ENCODE measurements around the gene STK39.

Gene STK39

DNA sequence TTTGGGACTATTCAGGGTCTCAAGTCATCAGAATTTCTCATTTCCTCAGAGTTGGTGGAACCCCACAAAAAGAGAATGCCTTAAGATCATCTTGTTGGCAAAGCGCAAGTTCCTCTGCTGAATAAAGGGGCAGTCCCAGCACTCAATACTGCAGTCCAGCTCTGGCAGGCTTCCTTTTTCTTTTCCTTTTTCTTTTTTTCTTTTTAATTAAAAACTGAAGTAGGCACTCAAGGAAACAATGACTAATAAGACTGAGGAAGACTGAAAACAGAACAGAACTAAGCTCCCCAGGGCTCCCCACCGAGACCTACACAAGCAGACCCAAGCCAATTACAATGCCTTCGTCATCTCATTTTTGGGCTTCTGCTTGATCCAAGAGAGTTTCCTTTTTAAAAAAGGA is 82.0 kb downstream of the STK39 start:
- Histone ChIP-seq H3K4me1 (ENCODE audit: control insufficient read depth, low read depth, low read length) (peaks cover 2% of the 10 kb centered on the region), H3K23ac (ENCODE audit: low read length) (no peak overlapping the region), H3K4ac (ENCODE audit: low read depth, low read length) (no peak overlapping the region), H3K56ac (ENCODE audit: low read length) (no peak overlapping the region), H3K9ac (ENCODE audit: low read length) (no peak overlapping the region), H2BK15ac (replicated peaks; ENCODE audit: low read depth) (no peak overlapping the region), H3K4me2 (ENCODE audit: low read length) (no peak overlapping the region), H3K27me3 (ENCODE audit: insufficient read depth, low read length, poor library complexity) (no peaks in the 10 kb centered on the region), H3K79me2 (ENCODE audit: control insufficient read depth, insufficient read depth, low read length) (no peaks in the 10 kb centered on the region), H4K5ac (ENCODE audit: low read length) (no peak overlapping the region), H3K4me3 (ENCODE audit: low read length) (no peak overlapping the region), H2BK5ac (ENCODE audit: low read length) (no peak overlapping the region), H3K79me1 (ENCODE audit: low read length) (no peaks in the 10 kb centered on the region), H2BK120ac (ENCODE audit: low read depth, low read length) (no peak overlapping the region), H3K36me3 (ENCODE audit: control insufficient read depth, insufficient read depth, low read length) (no peaks in the 10 kb centered on the region), H4K8ac (ENCODE audit: low read depth, low read length) (no peak overlapping the region), H3K27ac (ENCODE audit: low read depth, low read length) (no peak overlapping the region), H2AK5ac (ENCODE audit: low read length) (no peak overlapping the region), H3K18ac (ENCODE audit: low read length) (no peak overlapping the region)
- DNase-seq, result no peak
- no CpG with 5 or more reads among the region's 3 CpGs for WGBS (ENCODE audit: extremely low coverage, insufficient coverage, low lambda C conversion rate)

GRCh38 chr2:168160897-168161296 is 86.5 kb downstream of the STK39 start:
- no peak overlapping the region for H4K8ac ChIP-seq (ENCODE audit: low read depth, low read length)
- no CpG with 5 or more reads among the region's 7 CpGs for WGBS (ENCODE audit: extremely low coverage, insufficient coverage, low lambda C conversion rate)

DNA sequence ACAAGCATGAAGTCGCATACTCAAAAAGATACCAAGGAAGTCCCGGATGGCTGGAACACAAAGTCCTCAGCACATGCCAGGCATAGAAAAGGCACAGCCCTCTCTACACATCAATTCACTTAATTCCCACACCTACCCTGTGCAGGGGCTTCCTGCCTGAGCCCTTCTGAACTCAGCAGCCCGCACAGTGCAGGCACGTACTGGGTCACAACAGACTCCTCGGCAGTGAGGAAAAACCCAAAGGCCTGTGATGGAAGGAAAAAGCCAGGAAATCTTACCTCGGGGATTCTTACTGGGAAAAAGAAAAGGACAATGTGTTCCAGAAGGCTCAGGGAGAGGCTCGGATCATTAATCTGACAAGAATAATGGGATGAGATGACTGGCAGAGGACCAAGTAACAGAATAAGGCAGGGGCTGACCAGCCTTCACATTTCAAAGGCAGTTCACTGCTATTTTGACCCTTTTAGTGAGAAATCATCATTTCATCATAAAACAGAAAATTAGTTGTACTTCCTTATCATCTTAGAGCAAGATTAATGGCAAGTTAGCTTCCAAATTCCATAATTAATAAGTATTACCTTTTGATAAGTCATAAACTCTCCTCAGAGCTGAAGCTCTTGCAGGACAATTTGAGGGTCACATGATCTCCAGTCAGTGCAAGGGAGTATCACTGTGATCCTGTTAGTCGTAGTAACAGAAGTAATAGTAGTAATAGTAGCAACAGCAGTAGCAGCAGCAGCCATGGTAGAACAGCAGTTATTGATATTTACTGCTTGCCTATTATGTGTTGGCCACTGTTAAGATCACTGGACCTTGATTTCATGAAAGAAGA is 87.4 kb downstream of the STK39 start:
- Histone ChIP-seq H3K79me2 (ENCODE audit: control insufficient read depth, insufficient read depth, low read length) (no peaks in the 10 kb centered on the region), H3K56ac (ENCODE audit: low read length) (no peak overlapping the region), H3K4me3 (ENCODE audit: low read length) (no peak overlapping the region), H3K4me1 (ENCODE audit: control insufficient read depth, low read depth, low read length) (no peaks in the 10 kb centered on the region), H2BK15ac (replicated peaks; ENCODE audit: low read depth) (no peak overlapping the region), H4K5ac (ENCODE audit: low read length) (no peak overlapping the region), H3K79me1 (ENCODE audit: low read length) (no peaks in the 10 kb centered on the region), H2BK5ac (ENCODE audit: low read length) (no peak overlapping the region), H4K8ac (ENCODE audit: low read depth, low read length) (no peak overlapping the region), H3K27me3 (ENCODE audit: insufficient read depth, low read length, poor library complexity) (no peaks in the 10 kb centered on the region), H2BK120ac (ENCODE audit: low read depth, low read length) (no peak overlapping the region), H3K4ac (ENCODE audit: low read depth, low read length) (no peak overlapping the region), H3K9ac (ENCODE audit: low read length) (no peak overlapping the region), H3K18ac (ENCODE audit: low read length) (no peak overlapping the region), H3K36me3 (ENCODE audit: control insufficient read depth, insufficient read depth, low read length) (no peaks in the 10 kb centered on the region), H3K27ac (ENCODE audit: low read depth, low read length) (no peak overlapping the region), H3K23ac (ENCODE audit: low read length) (no peak overlapping the region), H3K4me2 (ENCODE audit: low read length) (no peak overlapping the region), H2AK5ac (ENCODE audit: low read length) (no peak overlapping the region)
- WGBS (ENCODE audit: extremely low coverage, insufficient coverage, low lambda C conversion rate), result no CpG with 5 or more reads among the region's 8 CpGs
- DNase-seq, result no peak

More at GRCh38 chr2:168160897-168161296, 86.5 kb downstream of the STK39 start:
- Histone ChIP-seq H2BK15ac (replicated peaks; ENCODE audit: low read depth) (no peak overlapping the region), H3K4me3 (ENCODE audit: low read length) (no peak overlapping the region), H3K4me1 (ENCODE audit: control insufficient read depth, low read depth, low read length) (no peaks in the 10 kb centered on the region), H2BK120ac (ENCODE audit: low read depth, low read length) (no peak overlapping the region), H3K4ac (ENCODE audit: low read depth, low read length) (no peak overlapping the region), H3K27me3 (ENCODE audit: insufficient read depth, low read length, poor library complexity) (no peaks in the 10 kb centered on the region), H3K4me2 (ENCODE audit: low read length) (no peak overlapping the region), H2BK5ac (ENCODE audit: low read length) (no peak overlapping the region), H3K9ac (ENCODE audit: low read length) (no peak overlapping the region), H3K23ac (ENCODE audit: low read length) (no peak overlapping the region), H3K79me1 (ENCODE audit: low read length) (no peaks in the 10 kb centered on the region), H2AK5ac (ENCODE audit: low read length) (no peak overlapping the region), H3K18ac (ENCODE audit: low read length) (no peak overlapping the region), H3K36me3 (ENCODE audit: control insufficient read depth, insufficient read depth, low read length) (no peaks in the 10 kb centered on the region), H3K79me2 (ENCODE audit: control insufficient read depth, insufficient read depth, low read length) (no peaks in the 10 kb centered on the region), H3K27ac (ENCODE audit: low read depth, low read length) (no peak overlapping the region), H4K5ac (ENCODE audit: low read length) (no peak overlapping the region), H3K56ac (ENCODE audit: low read length) (no peak overlapping the region)
- peak; percentile 90 for DNase-seq

GRCh38 chr2:168158586-168158985 is 88.8 kb downstream of the STK39 start:
- H3K79me2 ChIP-seq (ENCODE audit: control insufficient read depth, insufficient read depth, low read length), result no peaks in the 10 kb centered on the region
- H3K23ac ChIP-seq (ENCODE audit: low read length), result no peak overlapping the region
- no peaks in the 10 kb centered on the region for H3K4me1 ChIP-seq (ENCODE audit: control insufficient read depth, low read depth, low read length)
- no peaks in the 10 kb centered on the region for H3K36me3 ChIP-seq (ENCODE audit: control insufficient read depth, insufficient read depth, low read length)
- H3K56ac ChIP-seq (ENCODE audit: low read length), result no peak overlapping the region
- H3K4me3 ChIP-seq (ENCODE audit: low read length), result no peak overlapping the region
- no peak overlapping the region for H4K5ac ChIP-seq (ENCODE audit: low read length)
- no peak overlapping the region for H3K18ac ChIP-seq (ENCODE audit: low read length)
- no peaks in the 10 kb centered on the region for H3K27me3 ChIP-seq (ENCODE audit: insufficient read depth, low read length, poor library complexity)
- no peak overlapping the region for H2BK5ac ChIP-seq (ENCODE audit: low read length)
- no peak overlapping the region for H2BK15ac ChIP-seq (replicated peaks; ENCODE audit: low read depth)
- H3K4ac ChIP-seq (ENCODE audit: low read depth, low read length), result no peak overlapping the region
- no peak overlapping the region for H3K4me2 ChIP-seq (ENCODE audit: low read length)
- no peak overlapping the region for H2AK5ac ChIP-seq (ENCODE audit: low read length)
- H3K27ac ChIP-seq (ENCODE audit: low read depth, low read length), result no peak overlapping the region
- no peak overlapping the region for H4K8ac ChIP-seq (ENCODE audit: low read depth, low read length)
- WGBS (ENCODE audit: extremely low coverage, insufficient coverage, low lambda C conversion rate), result no CpG with 5 or more reads among the region's 3 CpGs
- no peaks in the 10 kb centered on the region for H3K79me1 ChIP-seq (ENCODE audit: low read length)
- H3K9ac ChIP-seq (ENCODE audit: low read length), result no peak overlapping the region
- H2BK120ac ChIP-seq (ENCODE audit: low read depth, low read length), result no peak overlapping the region
- no peak for DNase-seq

GRCh38 chr2:168157926-168158325 is 89.5 kb downstream of the STK39 start:
- Histone ChIP-seq H3K9ac (ENCODE audit: low read length) (no peak overlapping the region), H2BK120ac (ENCODE audit: low read depth, low read length) (no peak overlapping the region), H3K27me3 (ENCODE audit: insufficient read depth, low read length, poor library complexity) (no peaks in the 10 kb centered on the region), H3K79me2 (ENCODE audit: control insufficient read depth, insufficient read depth, low read length) (no peaks in the 10 kb centered on the region), H2AK5ac (ENCODE audit: low read length) (no peak overlapping the region), H3K36me3 (ENCODE audit: control insufficient read depth, insufficient read depth, low read length) (no peaks in the 10 kb centered on the region), H3K4me1 (ENCODE audit: control insufficient read depth, low read depth, low read length) (no peaks in the 10 kb centered on the region), H2BK15ac (replicated peaks; ENCODE audit: low read depth) (no peak overlapping the region), H3K4me2 (ENCODE audit: low read length) (no peak overlapping the region), H3K79me1 (ENCODE audit: low read length) (no peaks in the 10 kb centered on the region), H3K18ac (ENCODE audit: low read length) (no peak overlapping the region), H3K56ac (ENCODE audit: low read length) (no peak overlapping the region), H3K4me3 (ENCODE audit: low read length) (no peak overlapping the region), H3K4ac (ENCODE audit: low read depth, low read length) (no peak overlapping the region), H4K8ac (ENCODE audit: low read depth, low read length) (no peak overlapping the region), H3K27ac (ENCODE audit: low read depth, low read length) (no peak overlapping the region), H2BK5ac (ENCODE audit: low read length) (no peak overlapping the region), H3K23ac (ENCODE audit: low read length) (no peak overlapping the region), H4K5ac (ENCODE audit: low read length) (no peak overlapping the region)
- no peak for DNase-seq
- no CpG with 5 or more reads among the region's 2 CpGs for WGBS (ENCODE audit: extremely low coverage, insufficient coverage, low lambda C conversion rate)

DNA sequence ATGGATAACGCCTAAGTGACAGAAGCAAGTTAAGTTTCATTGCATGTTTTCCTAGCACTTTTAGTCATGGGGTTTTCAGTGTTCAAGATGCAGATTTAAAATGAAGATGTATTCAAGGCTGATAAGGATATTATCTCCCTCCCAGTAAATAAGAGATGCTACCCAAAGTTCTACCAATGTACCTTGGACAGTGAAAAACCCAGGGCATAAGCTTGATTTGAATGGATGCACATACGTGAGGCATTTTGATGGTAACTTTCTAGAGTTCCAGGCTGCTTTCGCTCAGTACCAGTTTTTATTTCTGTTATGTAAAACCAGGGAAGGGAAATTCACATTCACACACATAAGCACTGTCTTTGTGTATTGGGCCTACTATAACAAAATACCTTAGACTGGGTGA is 90.3 kb downstream of the STK39 start:
- Histone ChIP-seq H3K79me1 (ENCODE audit: low read length) (no peaks in the 10 kb centered on the region), H4K5ac (ENCODE audit: low read length) (no peak overlapping the region), H3K18ac (ENCODE audit: low read length) (no peak overlapping the region), H3K27ac (ENCODE audit: low read depth, low read length) (no peak overlapping the region), H3K4ac (ENCODE audit: low read depth, low read length) (no peak overlapping the region), H3K27me3 (ENCODE audit: insufficient read depth, low read length, poor library complexity) (no peaks in the 10 kb centered on the region), H3K4me2 (ENCODE audit: low read length) (no peak overlapping the region), H2BK5ac (ENCODE audit: low read length) (no peak overlapping the region), H3K9ac (ENCODE audit: low read length) (no peak overlapping the region), H3K56ac (ENCODE audit: low read length) (no peak overlapping the region), H3K4me3 (ENCODE audit: low read length) (no peak overlapping the region), H3K36me3 (ENCODE audit: control insufficient read depth, insufficient read depth, low read length) (no peaks in the 10 kb centered on the region), H2AK5ac (ENCODE audit: low read length) (no peak overlapping the region), H3K79me2 (ENCODE audit: control insufficient read depth, insufficient read depth, low read length) (no peaks in the 10 kb centered on the region), H3K4me1 (ENCODE audit: control insufficient read depth, low read depth, low read length) (no peaks in the 10 kb centered on the region), H4K8ac (ENCODE audit: low read depth, low read length) (no peak overlapping the region), H2BK15ac (replicated peaks; ENCODE audit: low read depth) (no peak overlapping the region), H3K23ac (ENCODE audit: low read length) (no peak overlapping the region), H2BK120ac (ENCODE audit: low read depth, low read length) (no peak overlapping the region)
- WGBS (ENCODE audit: extremely low coverage, insufficient coverage, low lambda C conversion rate), result no CpG with 5 or more reads among the region's 3 CpGs
- DNase-seq, result no peak
